ENCODE results near the gene OR2H2.

OR2H2 gene

GRCh38 chr6:29584821-29585220 is at the start of gene OR2H2:
OR2H2 (plus strand) TSS chr6:29585121; CDS start chr6:29587945, 2,824 bp downstream.
- DNase-seq (ENCODE audit: insufficient read length, low spot score) (no peak), FAIRE-seq (no peak)

- DNase-seq (ENCODE audit: insufficient read length, low spot score) (no peak), FAIRE-seq (no peak)
Observed at GRCh38 chr6:29537714-29538403, 47.1 kb upstream of the OR2H2 start.

- no peak for FAIRE-seq
- no peak for DNase-seq (ENCODE audit: insufficient read length, low spot score)
Observed at GRCh38 chr6:29547573-29547972, 37.3 kb upstream of the OR2H2 start.

- FAIRE-seq = no peak
- DNase-seq (ENCODE audit: insufficient read length, low spot score) = peak; percentile 29
Observed at GRCh38 chr6:29552512-29553051, 32.3 kb upstream of the OR2H2 start.

DNA sequence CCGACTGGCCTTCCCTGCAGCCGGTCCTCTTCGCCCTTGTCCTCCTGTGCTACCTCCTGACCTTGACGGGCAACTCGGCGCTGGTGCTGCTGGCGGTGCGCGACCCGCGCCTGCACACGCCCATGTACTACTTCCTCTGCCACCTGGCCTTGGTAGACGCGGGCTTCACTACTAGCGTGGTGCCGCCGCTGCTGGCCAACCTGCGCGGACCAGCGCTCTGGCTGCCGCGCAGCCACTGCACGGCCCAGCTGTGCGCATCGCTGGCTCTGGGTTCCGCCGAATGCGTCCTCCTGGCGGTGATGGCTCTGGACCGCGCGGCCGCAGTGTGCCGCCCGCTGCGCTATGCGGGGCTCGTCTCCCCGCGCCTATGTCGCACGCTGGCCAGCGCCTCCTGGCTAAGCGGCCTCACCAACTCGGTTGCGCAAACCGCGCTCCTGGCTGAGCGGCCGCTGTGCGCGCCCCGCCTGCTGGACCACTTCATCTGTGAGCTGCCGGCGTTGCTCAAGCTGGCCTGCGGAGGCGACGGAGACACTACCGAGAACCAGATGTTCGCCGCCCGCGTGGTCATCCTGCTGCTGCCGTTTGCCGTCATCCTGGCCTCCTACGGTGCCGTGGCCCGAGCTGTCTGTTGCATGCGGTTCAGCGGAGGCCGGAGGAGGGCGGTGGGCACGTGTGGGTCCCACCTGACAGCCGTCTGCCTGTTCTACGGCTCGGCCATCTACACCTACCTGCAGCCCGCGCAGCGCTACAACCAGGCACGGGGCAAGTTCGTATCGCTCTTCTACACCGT is 31.5 kb upstream of the OR2H2 start:
- FAIRE-seq (peak; percentile 58), DNase-seq (ENCODE audit: insufficient read length, low spot score) (no peak)

- no peak for FAIRE-seq
- DNase-seq (ENCODE audit: insufficient read length, low spot score) = no peak
Observed at GRCh38 chr6:29554764-29555163, 30.2 kb upstream of the OR2H2 start.

DNA sequence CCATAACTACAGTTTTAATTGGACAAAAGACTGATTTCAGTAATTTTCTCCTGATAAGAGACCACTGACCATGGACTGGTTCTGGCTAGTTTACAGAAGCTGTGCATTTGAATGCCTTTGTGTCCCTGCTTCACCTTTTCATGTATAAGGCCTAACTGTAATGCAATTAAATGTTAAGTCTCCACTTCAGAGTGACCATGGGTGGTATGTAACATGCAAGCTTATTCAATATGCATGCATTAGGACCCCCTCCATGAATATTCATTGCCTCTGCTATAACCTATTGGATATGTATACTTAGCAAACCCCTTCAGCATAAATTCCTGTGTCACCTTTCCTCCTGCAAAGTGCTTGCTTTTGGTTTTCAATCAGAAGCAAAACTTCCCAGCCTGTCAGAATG is 27.6 kb upstream of the OR2H2 start:
- DNase-seq (ENCODE audit: insufficient read length, low spot score) (no peak), FAIRE-seq (no peak)

GRCh38 chr6:29558439-29559079 is 26.4 kb upstream of the OR2H2 start:
- no peak for DNase-seq (ENCODE audit: insufficient read length, low spot score)
- no peak for FAIRE-seq

DNA sequence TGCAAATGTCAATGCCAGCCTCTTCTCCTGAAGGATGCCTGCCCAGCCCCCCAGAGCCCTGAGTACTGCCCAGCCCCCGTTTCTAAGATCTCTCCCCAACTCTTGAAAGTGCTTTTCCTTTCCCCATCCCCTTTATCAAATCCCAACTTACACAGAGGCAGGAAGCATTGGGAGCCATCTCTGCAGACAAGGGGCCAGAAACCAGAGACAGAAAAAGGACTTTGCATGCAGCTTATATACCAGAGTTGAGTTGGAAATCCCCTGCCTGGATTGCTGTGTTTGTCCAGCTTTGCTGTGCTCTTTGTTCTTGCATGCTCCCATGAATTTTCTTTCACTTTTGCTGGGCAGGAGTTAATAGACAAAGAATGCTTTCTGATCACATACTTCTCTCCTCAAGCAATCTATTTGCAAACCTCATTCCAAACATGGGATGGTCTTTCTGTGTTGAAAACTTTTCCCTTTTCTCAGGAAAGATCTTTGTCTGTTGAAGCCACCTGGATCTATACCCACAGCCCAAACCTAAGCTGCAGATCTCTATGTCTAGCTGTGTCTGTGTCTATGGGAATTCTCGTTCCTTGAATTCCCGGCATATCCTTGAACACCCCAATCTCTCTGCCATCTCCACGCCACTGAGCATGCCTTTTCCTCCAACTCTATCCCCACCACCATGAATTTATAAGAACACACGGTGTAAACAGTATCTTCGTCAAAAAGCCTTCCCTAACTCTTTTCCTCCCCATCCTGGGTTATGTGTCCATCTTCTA is 25.2 kb upstream of the OR2H2 start, which contains the start of gene UBD:
Gene UBD (minus strand): TSS at position 209 of the 764 bp plus-strand sequence. CDS start 31 bp downstream, at position 178.
- no peak for FAIRE-seq
- no peak for DNase-seq (ENCODE audit: insufficient read length, low spot score)

DNA sequence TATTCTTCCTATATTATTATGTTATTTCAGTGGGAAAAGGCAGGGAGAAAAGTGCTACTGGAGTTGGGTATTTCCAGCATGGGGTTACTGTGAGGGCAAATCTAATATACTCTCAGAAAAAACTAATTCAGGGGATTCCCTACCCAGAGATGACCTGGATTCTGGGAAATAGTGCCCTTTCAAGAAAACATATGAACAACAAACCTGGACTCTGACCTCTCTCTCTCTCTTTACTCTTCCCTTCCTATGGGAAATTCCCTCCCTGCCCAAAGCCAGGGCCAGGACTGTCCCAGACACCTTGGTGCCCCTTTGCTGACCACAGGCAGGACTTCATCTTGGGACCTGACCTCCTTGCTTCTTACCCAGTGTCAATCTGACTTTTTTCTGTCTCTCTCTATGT is 23.8 kb upstream of the OR2H2 start:
- no peak for FAIRE-seq
- no peak for DNase-seq (ENCODE audit: insufficient read length, low spot score)

DNA sequence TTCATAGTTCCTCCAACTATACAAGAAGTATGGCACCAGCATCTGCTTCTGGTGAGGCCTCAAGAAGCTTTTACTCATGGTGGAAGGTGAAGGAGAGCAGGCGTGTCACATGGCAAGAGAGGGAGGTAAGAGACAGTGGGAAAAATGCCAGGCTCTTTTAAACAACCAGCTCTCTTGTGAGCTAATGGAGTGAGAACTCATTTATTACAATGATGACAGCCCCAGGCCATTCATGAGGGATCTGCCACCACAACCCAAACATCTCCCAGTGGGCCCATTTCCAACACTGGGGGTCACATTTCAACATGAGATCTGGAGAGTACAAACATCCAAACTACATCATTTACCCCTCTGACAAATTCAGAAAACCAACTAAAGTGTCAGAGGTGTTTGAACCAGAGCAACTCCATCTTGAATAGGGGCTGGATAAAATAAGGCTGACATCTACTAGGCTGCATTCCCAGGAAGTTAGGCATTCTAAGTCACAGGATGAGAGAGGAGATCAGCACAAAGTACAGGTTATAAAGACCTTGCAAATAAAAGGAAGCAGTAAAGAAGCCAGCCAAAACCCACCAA is 23.2 kb upstream of the OR2H2 start:
- no peak for DNase-seq (ENCODE audit: insufficient read length, low spot score)
- FAIRE-seq = no peak

DNA sequence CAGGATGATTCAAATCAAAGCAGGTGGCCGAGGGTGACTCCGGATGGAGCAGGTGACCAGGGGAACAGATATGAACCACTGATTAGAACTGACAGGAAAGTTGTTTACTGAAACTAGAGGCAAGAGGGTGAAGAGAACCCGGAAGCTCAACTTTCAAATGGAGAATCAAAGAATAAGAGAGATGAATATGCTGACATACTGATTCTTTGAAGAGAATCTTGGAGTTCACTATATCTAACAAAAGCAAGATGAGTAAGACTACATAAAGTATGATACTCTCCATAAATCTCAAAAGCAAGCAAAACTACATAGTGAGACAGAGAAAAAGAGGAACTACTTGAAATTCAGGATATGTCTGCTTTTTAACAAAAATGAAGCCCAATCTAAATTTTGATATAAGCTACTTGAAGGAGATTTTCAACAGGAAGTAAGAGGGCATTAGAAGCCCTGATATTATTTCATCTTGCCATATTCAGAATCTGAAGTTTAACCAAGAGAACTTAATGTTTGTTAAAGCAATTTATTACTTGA is 21.4 kb upstream of the OR2H2 start:
- DNase-seq (ENCODE audit: insufficient read length, low spot score) (no peak), FAIRE-seq (no peak)

DNA sequence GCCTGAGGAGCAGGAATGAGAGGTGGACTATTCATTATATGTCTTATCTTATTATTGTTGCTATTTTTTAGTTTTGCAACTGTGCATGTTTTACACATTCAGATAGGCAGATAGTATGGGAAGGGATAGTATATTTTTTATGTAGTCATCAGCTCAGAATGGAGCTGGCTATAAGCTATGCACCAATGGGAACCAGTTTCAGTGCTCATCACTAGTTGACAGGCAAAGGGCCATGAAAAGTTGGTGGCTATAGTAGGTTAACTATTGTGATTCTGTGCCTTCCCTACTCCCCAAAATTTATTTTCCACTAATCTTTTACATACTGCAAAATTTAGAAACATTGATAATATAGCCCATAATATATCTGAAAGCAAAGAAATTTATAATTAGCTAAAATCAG is 20.0 kb upstream of the OR2H2 start:
- DNase-seq (ENCODE audit: insufficient read length, low spot score) = no peak
- no peak for FAIRE-seq

GRCh38 chr6:29566856-29567255 is 18.1 kb upstream of the OR2H2 start:
- FAIRE-seq = no peak

DNA sequence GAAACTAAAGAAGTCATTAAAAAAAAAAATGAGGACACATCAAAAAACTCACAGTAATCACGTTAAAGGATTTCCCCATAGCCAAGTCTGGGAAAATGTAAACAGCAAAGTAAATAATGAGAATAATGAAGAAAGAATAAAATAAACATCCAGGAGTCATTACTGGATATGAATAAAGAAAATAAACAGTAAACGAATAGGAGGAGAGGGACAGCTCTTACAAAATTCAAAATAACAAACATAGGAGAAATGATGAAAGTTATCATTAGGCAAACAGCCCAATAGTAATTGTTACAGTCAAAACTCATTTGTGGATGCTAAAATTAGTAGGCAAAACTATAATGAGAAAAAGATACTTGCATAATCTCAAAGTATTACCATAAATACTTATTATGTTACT is 17.4 kb upstream of the OR2H2 start:
- no peak for DNase-seq (ENCODE audit: insufficient read length, low spot score)
- no peak for FAIRE-seq

More at GRCh38 chr6:29566856-29567255, 18.1 kb upstream of the OR2H2 start:
- DNase-seq (ENCODE audit: insufficient read length, low spot score) = no peak

GRCh38 chr6:29567991-29568390 is 16.9 kb upstream of the OR2H2 start:
- DNase-seq (ENCODE audit: insufficient read length, low spot score) (no peak), FAIRE-seq (no peak)

DNA sequence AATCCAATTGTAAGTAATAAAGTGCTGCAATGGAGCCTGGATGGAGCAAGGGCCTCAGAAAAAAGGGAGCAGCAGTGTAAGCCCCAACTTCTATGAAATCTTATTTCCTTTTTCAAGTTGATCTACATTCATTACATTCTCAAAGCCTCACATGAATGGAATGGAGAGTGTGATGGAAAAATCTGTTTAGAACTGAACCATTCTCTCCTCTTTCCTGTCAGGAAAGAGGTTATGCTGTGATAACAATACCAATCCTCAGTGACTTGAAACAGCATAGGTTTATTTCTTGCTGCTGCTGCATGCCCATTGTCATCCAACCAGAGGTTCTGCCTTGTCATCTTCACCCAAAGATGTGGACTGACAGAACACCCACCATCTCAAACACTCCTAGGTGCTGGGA is 8.9 kb upstream of the OR2H2 start:
- FAIRE-seq (no peak), DNase-seq (ENCODE audit: insufficient read length, low spot score) (no peak)

- FAIRE-seq (no peak), DNase-seq (ENCODE audit: insufficient read length, low spot score) (no peak)
Observed at GRCh38 chr6:29577544-29577943, 7.4 kb upstream of the OR2H2 start.

GRCh38 chr6:29589423-29590048 is 4.6 kb downstream of the OR2H2 start:
- DNase-seq (ENCODE audit: insufficient read length, low spot score) (peak; percentile 41), FAIRE-seq (no peak)
